HepG2 (cell line): ENCODE results near the gene RPS25. TPM values are rescaled to one million over a fixed set of nuclear protein-coding genes. Genes with fewer than 3 reads are reported as not detected.

Source experiments
- CSRNP1 ChIP-seq: sonication (generic); formaldehyde crosslinking; IDR thresholded peaks from 2 replicates; pipeline ENCODE4 v1.8.1; 2023; ENCODE audit warnings: mild to moderate bottlenecking, missing genetic modification reagents
- ETV6 ChIP-seq: sonication (generic); formaldehyde crosslinking; conservative IDR thresholded peaks from 2 replicates; pipeline ENCODE4 v1.4.0; 2020; ENCODE audit warnings: missing genetic modification reagents
- HHEX ChIP-seq: IDR thresholded peaks from 2 replicates; pipeline ENCODE4 v1.6.1; 2016; ENCODE audit warnings: control low read depth
- HIVEP1 ChIP-seq: sonication (generic); formaldehyde crosslinking; IDR thresholded peaks from 2 replicates; pipeline ENCODE4 v1.4.0; 2020; ENCODE audit warnings: mild to moderate bottlenecking, missing genetic modification reagents
- IKZF4 ChIP-seq: sonication (generic); formaldehyde crosslinking; IDR thresholded peaks from 2 replicates; pipeline ENCODE4 v1.5.1; 2020; ENCODE audit warnings: borderline replicate concordance, mild to moderate bottlenecking, low read depth, missing genetic modification reagents; ENCODE audit errors: not compliant biosample characterization
- KDM5B ChIP-seq: sonication (generic); formaldehyde crosslinking; IDR thresholded peaks from 2 replicates; pipeline ENCODE4 v1.4.0; 2020; ENCODE audit warnings: missing genetic modification reagents, mild to moderate bottlenecking, borderline replicate concordance
- NCOA2 ChIP-seq: sonication (generic); formaldehyde crosslinking; IDR thresholded peaks from 2 replicates; pipeline ENCODE4 v1.8.0; 2022; ENCODE audit warnings: inconsistent platforms
- NR2C2 ChIP-seq: sonication (generic); formaldehyde crosslinking; IDR thresholded peaks from 2 replicates; pipeline ENCODE4 v1.4.0; 2020; ENCODE audit warnings: missing genetic modification reagents, mild to moderate bottlenecking, moderate library complexity, borderline replicate concordance
- PAXIP1 ChIP-seq: sonication (generic); formaldehyde crosslinking; conservative IDR thresholded peaks from 2 replicates; pipeline ENCODE4 v1.4.0; 2020; ENCODE audit warnings: mild to moderate bottlenecking, missing genetic modification reagents, moderate library complexity
- RXRA ChIP-seq: sonication (generic); formaldehyde crosslinking; IDR thresholded peaks from 2 replicates; pipeline ENCODE4 v1.5.1; 2020; ENCODE audit warnings: missing genetic modification reagents
- SNAPC2 ChIP-seq: sonication (generic); formaldehyde crosslinking; IDR thresholded peaks from 2 replicates; pipeline ENCODE4 v1.8.1; 2022; ENCODE audit warnings: mild to moderate bottlenecking, missing genetic modification reagents
- YEATS2 ChIP-seq: sonication (generic); formaldehyde crosslinking; IDR thresholded peaks from 2 replicates; pipeline ENCODE4 v1.4.0; 2020; ENCODE audit warnings: missing genetic modification reagents, borderline replicate concordance
- ZNF318 ChIP-seq: sonication (generic); formaldehyde crosslinking; IDR thresholded peaks from 2 replicates; pipeline ENCODE4 v1.4.0; 2020; ENCODE audit warnings: mild to moderate bottlenecking, missing genetic modification reagents
- ZNF614 ChIP-seq: IDR thresholded peaks from 2 replicates; pipeline ENCODE4 v1.6.1; 2018; ENCODE audit warnings: missing biosample characterization, missing genetic modification reagents, inconsistent platforms, borderline replicate concordance
- ZNF7 ChIP-seq: IDR thresholded peaks from 2 replicates; pipeline ENCODE4 v1.6.1; 2016; ENCODE audit warnings: missing biosample characterization, missing genetic modification reagents
- polyA plus RNA-seq, 8 experiments: library from polyadenylated mRNA; depleted of rRNA in 3 of 8; stranded (reverse) in 7 of 8; unstranded in 1 of 8; fragments of >200 nt; fragmentation: Illumina TruSeq in 4 of 8; extraction: Trizol in 4 of 8; gene quantifications; 2 replicates each; pipeline versions ENCODE4 v1.2.1 to v1.2.3, GENCODE V29; 2011 to 2016; ENCODE audit warnings: low read depth in 4 of 8, missing spikeins in 1 of 8, mixed read lengths in 1 of 8; ENCODE audit not compliant: insufficient read depth in 1 of 8
- total RNA-seq, 5 experiments: library from RNA; depleted of rRNA; stranded (reverse); fragments of >200 nt; fragmentation: Illumina TruSeq; extraction: Trizol; gene quantifications; 2 replicates each; pipeline ENCODE4 v1.2.3, GENCODE V29; 2016; ENCODE audit warnings: low read depth in 1 of 5

RPS25 gene
- total and polyA plus RNA-seq, 2 of the 13 experiments (the other 11 are each of a cell fraction or from before 2014, with no cell fraction given) = 839 to 1,415 TPM

- TF ChIP-seq ZNF318 (CRISPR knock-in tag) = no peak
- peak; percentile 68 for TF ChIP-seq RXRA
- TF ChIP-seq KDM5B (CRISPR knock-in tag) = peak; percentile 40; the same call in 1 of the 2 replicates
- peak; percentile 75; the same call in 1 of the 2 replicates for TF ChIP-seq NR2C2 (CRISPR knock-in tag)
- TF ChIP-seq ZNF614 = peak; percentile 82; the same call in 1 of the 2 replicates
- TF ChIP-seq ZNF7 (CRISPR knock-in tag) = no peak
- peak; percentile 93 for TF ChIP-seq YEATS2 (CRISPR knock-in tag)
- TF ChIP-seq SNAPC2 (CRISPR knock-in tag) = 0 out of 2 replicates have a peak, but pooled peaks have one; percentile 32
- 0 out of 2 replicates have a peak, but pooled peaks have one; percentile 13 for TF ChIP-seq PAXIP1 (CRISPR knock-in tag)
- peak; percentile 78; the same call in 1 of the 2 replicates for TF ChIP-seq HIVEP1 (CRISPR knock-in tag)
- TF ChIP-seq ETV6 (CRISPR knock-in tag) = no peak; the same call in 1 of the 2 replicates
- no peak for TF ChIP-seq IKZF4 (CRISPR knock-in tag)
- TF ChIP-seq NCOA2 (CRISPR knock-in tag) = peak; percentile 61
- peak; percentile 65; the same call in 1 of the 2 replicates for TF ChIP-seq CSRNP1 (CRISPR knock-in tag)
- TF ChIP-seq HHEX = no peak
Measured at GRCh38 chr11:119067371-119068222, 49.5 kb upstream of the RPS25 start, which contains the start of gene VPS11 (continued).
